ENCODE measurements around the gene NEK9. TPM values are rescaled to one million over a fixed set of nuclear protein-coding genes. Genes with fewer than 3 reads are reported as not detected.

NEK9 gene
- total and polyA plus RNA-seq, 2 experiments from 2014 or later, result 16.3 to 31.1 TPM

DNA sequence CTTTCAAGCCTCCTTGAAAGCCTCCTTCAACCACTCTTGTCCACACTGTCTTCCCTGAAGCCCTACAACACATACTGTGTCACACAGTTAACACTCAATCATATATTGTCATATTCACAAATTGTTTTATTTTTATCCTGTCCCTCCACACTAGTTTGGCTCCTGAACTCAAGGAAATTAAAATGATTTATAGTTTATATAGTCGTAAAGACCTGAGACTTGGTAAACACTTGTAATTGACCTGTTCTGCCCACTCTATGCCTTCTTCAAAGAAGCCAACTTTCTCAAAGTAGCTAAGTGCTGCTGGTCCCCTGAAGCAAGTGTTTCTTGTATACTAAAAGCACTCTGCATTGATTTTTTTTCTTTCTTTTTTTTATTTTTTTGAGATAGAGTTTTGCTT, 15.6 kb upstream of the NEK9 start (continued):
- TF ChIP-seq, protein P1, sequence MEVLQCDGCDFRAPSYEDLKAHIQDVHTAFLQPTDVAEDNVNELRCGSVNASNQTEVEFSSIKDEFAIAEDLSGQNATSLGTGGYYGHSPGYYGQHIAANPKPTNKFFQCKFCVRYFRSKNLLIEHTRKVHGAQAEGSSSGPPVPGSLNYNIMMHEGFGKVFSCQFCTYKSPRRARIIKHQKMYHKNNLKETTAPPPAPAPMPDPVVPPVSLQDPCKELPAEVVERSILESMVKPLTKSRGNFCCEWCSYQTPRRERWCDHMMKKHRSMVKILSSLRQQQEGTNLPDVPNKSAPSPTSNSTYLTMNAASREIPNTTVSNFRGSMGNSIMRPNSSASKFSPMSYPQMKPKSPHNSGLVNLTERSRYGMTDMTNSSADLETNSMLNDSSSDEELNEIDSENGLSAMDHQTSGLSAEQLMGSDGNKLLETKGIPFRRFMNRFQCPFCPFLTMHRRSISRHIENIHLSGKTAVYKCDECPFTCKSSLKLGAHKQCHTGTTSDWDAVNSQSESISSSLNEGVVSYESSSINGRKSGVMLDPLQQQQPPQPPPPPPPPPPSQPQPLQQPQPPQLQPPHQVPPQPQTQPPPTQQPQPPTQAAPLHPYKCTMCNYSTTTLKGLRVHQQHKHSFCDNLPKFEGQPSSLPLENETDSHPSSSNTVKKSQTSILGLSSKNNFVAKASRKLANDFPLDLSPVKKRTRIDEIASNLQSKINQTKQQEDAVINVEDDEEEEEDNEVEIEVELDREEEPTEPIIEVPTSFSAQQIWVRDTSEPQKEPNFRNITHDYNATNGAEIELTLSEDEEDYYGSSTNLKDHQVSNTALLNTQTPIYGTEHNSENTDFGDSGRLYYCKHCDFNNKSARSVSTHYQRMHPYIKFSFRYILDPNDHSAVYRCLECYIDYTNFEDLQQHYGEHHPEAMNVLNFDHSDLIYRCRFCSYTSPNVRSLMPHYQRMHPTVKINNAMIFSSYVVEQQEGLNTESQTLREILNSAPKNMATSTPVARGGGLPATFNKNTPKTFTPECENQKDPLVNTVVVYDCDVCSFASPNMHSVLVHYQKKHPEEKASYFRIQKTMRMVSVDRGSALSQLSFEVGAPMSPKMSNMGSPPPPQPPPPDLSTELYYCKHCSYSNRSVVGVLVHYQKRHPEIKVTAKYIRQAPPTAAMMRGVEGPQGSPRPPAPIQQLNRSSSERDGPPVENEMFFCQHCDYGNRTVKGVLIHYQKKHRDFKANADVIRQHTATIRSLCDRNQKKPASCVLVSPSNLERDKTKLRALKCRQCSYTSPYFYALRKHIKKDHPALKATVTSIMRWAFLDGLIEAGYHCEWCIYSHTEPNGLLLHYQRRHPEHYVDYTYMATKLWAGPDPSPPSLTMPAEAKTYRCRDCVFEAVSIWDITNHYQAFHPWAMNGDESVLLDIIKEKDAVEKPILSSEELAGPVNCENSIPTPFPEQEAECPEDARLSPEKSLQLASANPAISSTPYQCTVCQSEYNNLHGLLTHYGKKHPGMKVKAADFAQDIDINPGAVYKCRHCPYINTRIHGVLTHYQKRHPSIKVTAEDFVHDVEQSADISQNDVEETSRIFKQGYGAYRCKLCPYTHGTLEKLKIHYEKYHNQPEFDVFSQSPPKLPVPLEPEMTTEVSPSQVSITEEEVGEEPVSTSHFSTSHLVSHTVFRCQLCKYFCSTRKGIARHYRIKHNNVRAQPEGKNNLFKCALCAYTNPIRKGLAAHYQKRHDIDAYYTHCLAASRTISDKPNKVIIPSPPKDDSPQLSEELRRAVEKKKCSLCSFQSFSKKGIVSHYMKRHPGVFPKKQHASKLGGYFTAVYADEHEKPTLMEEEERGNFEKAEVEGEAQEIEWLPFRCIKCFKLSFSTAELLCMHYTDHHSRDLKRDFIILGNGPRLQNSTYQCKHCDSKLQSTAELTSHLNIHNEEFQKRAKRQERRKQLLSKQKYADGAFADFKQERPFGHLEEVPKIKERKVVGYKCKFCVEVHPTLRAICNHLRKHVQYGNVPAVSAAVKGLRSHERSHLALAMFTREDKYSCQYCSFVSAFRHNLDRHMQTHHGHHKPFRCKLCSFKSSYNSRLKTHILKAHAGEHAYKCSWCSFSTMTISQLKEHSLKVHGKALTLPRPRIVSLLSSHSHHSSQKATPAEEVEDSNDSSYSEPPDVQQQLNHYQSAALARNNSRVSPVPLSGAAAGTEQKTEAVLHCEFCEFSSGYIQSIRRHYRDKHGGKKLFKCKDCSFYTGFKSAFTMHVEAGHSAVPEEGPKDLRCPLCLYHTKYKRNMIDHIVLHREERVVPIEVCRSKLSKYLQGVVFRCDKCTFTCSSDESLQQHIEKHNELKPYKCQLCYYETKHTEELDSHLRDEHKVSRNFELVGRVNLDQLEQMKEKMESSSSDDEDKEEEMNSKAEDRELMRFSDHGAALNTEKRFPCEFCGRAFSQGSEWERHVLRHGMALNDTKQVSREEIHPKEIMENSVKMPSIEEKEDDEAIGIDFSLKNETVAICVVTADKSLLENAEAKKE (CRISPR knock-in tag; IDR thresholded peaks at IDR 0.05), result no peak

DNA sequence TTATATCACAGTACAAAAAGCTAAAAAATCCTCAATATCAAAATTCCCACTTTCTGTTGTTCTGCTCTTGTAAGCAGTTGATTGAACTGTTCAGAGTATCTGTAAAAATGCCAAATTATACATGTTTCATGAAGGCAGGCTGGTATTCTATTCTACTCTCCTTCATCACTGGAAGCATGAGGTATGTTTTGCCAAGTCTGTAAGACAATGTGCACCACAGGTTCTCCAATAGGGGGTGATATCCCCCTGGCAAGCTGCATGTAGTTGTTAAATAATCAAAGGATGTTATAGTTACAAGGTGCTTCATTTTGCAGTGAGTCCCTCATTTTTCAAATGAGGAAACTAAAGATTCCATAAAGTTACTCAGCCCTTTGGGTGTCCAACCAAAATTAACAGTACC, 15.1 kb upstream of the NEK9 start:
- H3K4me2 ChIP-seq, result no peak overlapping the region
- ATAC-seq (peak; percentile 64), DNase-seq (ENCODE audit: low spot score) (peak; percentile 44)
- Mint-ChIP-seq H3K36me3 (ENCODE audit: low read depth) (peaks cover 20% of the 10 kb centered on the region), H3K27ac (no peak overlapping the region), H3K4me1 (peaks cover 3% of the 10 kb centered on the region; the same call in 1 of the 3 replicates), H3K27me3 (ENCODE audit: insufficient read depth, low read depth, poor library complexity) (peaks cover 3% of the 10 kb centered on the region), H3K4me3 (no peak overlapping the region), H3K9me3 (no peaks in the 10 kb centered on the region)
- no peak overlapping the region for H3K4me3 ChIP-seq
- H4K20me1 ChIP-seq (replicated peaks; ENCODE audit: insufficient read depth), result peaks cover 14% of the 10 kb centered on the region; the same call in 1 of the 2 replicates
- H3K36me3 ChIP-seq (ENCODE audit: insufficient read depth), result peaks cover 7% of the 10 kb centered on the region; the same call in 1 of the 2 replicates
- no peak overlapping the region for H3K27ac ChIP-seq (ENCODE audit: low read depth)
- no peaks in the 10 kb centered on the region for H3K4me1 ChIP-seq (ENCODE audit: insufficient read depth)
- H3K27me3 ChIP-seq (ENCODE audit: insufficient read depth), result no peaks in the 10 kb centered on the region
- no peak overlapping the region for H2AFZ ChIP-seq
- H3K9me2 ChIP-seq (ENCODE audit: insufficient read depth), result no peaks in the 10 kb centered on the region
- TF ChIP-seq, protein P2, sequence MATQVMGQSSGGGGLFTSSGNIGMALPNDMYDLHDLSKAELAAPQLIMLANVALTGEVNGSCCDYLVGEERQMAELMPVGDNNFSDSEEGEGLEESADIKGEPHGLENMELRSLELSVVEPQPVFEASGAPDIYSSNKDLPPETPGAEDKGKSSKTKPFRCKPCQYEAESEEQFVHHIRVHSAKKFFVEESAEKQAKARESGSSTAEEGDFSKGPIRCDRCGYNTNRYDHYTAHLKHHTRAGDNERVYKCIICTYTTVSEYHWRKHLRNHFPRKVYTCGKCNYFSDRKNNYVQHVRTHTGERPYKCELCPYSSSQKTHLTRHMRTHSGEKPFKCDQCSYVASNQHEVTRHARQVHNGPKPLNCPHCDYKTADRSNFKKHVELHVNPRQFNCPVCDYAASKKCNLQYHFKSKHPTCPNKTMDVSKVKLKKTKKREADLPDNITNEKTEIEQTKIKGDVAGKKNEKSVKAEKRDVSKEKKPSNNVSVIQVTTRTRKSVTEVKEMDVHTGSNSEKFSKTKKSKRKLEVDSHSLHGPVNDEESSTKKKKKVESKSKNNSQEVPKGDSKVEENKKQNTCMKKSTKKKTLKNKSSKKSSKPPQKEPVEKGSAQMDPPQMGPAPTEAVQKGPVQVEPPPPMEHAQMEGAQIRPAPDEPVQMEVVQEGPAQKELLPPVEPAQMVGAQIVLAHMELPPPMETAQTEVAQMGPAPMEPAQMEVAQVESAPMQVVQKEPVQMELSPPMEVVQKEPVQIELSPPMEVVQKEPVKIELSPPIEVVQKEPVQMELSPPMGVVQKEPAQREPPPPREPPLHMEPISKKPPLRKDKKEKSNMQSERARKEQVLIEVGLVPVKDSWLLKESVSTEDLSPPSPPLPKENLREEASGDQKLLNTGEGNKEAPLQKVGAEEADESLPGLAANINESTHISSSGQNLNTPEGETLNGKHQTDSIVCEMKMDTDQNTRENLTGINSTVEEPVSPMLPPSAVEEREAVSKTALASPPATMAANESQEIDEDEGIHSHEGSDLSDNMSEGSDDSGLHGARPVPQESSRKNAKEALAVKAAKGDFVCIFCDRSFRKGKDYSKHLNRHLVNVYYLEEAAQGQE (IDR thresholded peaks at IDR 0.05; ENCODE audit: unreplicated experiment), result no peak
- TF ChIP-seq, protein P3, sequence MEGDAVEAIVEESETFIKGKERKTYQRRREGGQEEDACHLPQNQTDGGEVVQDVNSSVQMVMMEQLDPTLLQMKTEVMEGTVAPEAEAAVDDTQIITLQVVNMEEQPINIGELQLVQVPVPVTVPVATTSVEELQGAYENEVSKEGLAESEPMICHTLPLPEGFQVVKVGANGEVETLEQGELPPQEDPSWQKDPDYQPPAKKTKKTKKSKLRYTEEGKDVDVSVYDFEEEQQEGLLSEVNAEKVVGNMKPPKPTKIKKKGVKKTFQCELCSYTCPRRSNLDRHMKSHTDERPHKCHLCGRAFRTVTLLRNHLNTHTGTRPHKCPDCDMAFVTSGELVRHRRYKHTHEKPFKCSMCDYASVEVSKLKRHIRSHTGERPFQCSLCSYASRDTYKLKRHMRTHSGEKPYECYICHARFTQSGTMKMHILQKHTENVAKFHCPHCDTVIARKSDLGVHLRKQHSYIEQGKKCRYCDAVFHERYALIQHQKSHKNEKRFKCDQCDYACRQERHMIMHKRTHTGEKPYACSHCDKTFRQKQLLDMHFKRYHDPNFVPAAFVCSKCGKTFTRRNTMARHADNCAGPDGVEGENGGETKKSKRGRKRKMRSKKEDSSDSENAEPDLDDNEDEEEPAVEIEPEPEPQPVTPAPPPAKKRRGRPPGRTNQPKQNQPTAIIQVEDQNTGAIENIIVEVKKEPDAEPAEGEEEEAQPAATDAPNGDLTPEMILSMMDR (conservative IDR thresholded peaks at IDR 0.05; ENCODE audit: low read depth in 2 of 2), result peak; percentile 64 to 67
- TF ChIP-seq JUNB (IDR thresholded peaks at IDR 0.05; ENCODE audit: unreplicated experiment), result no peak
- no peaks in the 10 kb centered on the region for H3F3A ChIP-seq (replicated peaks; ENCODE audit: low read depth)
- peaks cover 33% of the 10 kb centered on the region for H3K79me2 ChIP-seq (replicated peaks; ENCODE audit: insufficient read depth)
